ENCODE data around the gene WDR6.
"Not testable (repeated sequence)": the region's sequence is repeated elsewhere in the genome, so short reads cannot be mapped to it uniquely, and the experiment has no call there.

WDR6 gene

GRCh38 chr3:49004352-49005302 lies 2.6 kb upstream of the WDR6 start:
- Histone ChIP-seq H3K36me3 (ENCODE audit: insufficient read depth, low read length) (no peaks in the 10 kb centered on the region), H3K9me3 (ENCODE audit: control insufficient read depth, insufficient read depth, low read length) (no peaks in the 10 kb centered on the region), H3K9ac (ENCODE audit: low read depth, low read length) (no peak overlapping the region), H3K4me1 (ENCODE audit: insufficient read depth, low read length) (0 out of 2 replicates have a peak, but pooled peaks cover 2% of the 10 kb centered on the region)

GRCh38 chr3:49005303-49005680 lies 1.9 kb upstream of the WDR6 start:
- no peaks in the 10 kb centered on the region for H3K36me3 ChIP-seq (ENCODE audit: insufficient read depth, low read length)
- 0 out of 2 replicates have a peak, but pooled peaks cover 2% of the 10 kb centered on the region for H3K4me1 ChIP-seq (ENCODE audit: insufficient read depth, low read length)
- no peaks in the 10 kb centered on the region for H3K9me3 ChIP-seq (ENCODE audit: control insufficient read depth, insufficient read depth, low read length)
- no peak overlapping the region for H3K9ac ChIP-seq (ENCODE audit: low read depth, low read length)

- H3K9ac ChIP-seq (ENCODE audit: low read depth, low read length) = peak overlapping the region; percentile 84
- no peaks in the 10 kb centered on the region for H3K9me3 ChIP-seq (ENCODE audit: control insufficient read depth, insufficient read depth, low read length)
- no peaks in the 10 kb centered on the region for H3K36me3 ChIP-seq (ENCODE audit: insufficient read depth, low read length)
- H3K4me1 ChIP-seq (ENCODE audit: insufficient read depth, low read length) = 0 out of 2 replicates have a peak, but pooled peaks cover 2% of the 10 kb centered on the region
Measured at GRCh38 chr3:49005998-49006397, 1.2 kb upstream of the WDR6 start.

- Histone ChIP-seq H3K9me3 (ENCODE audit: control insufficient read depth, insufficient read depth, low read length) (no peaks in the 10 kb centered on the region), H3K36me3 (ENCODE audit: insufficient read depth, low read length) (peaks cover 2% of the 10 kb centered on the region; the same call in 1 of the 2 replicates), H3K4me1 (ENCODE audit: insufficient read depth, low read length) (0 out of 2 replicates have a peak, but pooled peaks cover 2% of the 10 kb centered on the region), H3K9ac (ENCODE audit: low read depth, low read length) (peak overlapping the region; percentile 84)
Measured at GRCh38 chr3:49006408-49007067, 653 bp upstream of the WDR6 start.

GRCh38 chr3:49007771-49008528 lies 759 bp downstream of the WDR6 start:
- no peaks in the 10 kb centered on the region for H3K9me3 ChIP-seq (ENCODE audit: control insufficient read depth, insufficient read depth, low read length)
- H3K4me1 ChIP-seq (ENCODE audit: insufficient read depth, low read length) = 0 out of 2 replicates have a peak, but pooled peaks cover 2% of the 10 kb centered on the region
- H3K36me3 ChIP-seq (ENCODE audit: insufficient read depth, low read length) = peaks cover 3% of the 10 kb centered on the region; the same call in 1 of the 2 replicates
- H3K9ac ChIP-seq (ENCODE audit: low read depth, low read length) = peak overlapping the region; percentile 84

GRCh38 chr3:49008627-49009026 lies 1.4 kb downstream of the WDR6 start:
- not testable (repeated sequence) for H3K9me3 ChIP-seq (ENCODE audit: control insufficient read depth, insufficient read depth, low read length); H3K36me3 ChIP-seq (ENCODE audit: insufficient read depth, low read length); H3K4me1 ChIP-seq (ENCODE audit: insufficient read depth, low read length)
- H3K9ac ChIP-seq (ENCODE audit: low read depth, low read length) = peak overlapping the region; percentile 84; the same call in 1 of the 2 replicates

GRCh38 chr3:49009396-49009795 lies 2.2 kb downstream of the WDR6 start:
- H3K9ac ChIP-seq (ENCODE audit: low read depth, low read length) = no peak overlapping the region
- H3K36me3 ChIP-seq (ENCODE audit: insufficient read depth, low read length) = peaks cover 3% of the 10 kb centered on the region; the same call in 1 of the 2 replicates
- H3K9me3 ChIP-seq (ENCODE audit: control insufficient read depth, insufficient read depth, low read length) = no peaks in the 10 kb centered on the region
- 0 out of 2 replicates have a peak, but pooled peaks cover 2% of the 10 kb centered on the region for H3K4me1 ChIP-seq (ENCODE audit: insufficient read depth, low read length)

GRCh38 chr3:49012441-49013017 lies 5.3 kb downstream of the WDR6 start:
- Histone ChIP-seq H3K36me3 (ENCODE audit: insufficient read depth, low read length) (peaks cover 3% of the 10 kb centered on the region; the same call in 1 of the 2 replicates), H3K9ac (ENCODE audit: low read depth, low read length) (no peak overlapping the region), H3K9me3 (ENCODE audit: control insufficient read depth, insufficient read depth, low read length) (no peaks in the 10 kb centered on the region), H3K4me1 (ENCODE audit: insufficient read depth, low read length) (no peaks in the 10 kb centered on the region)

- Histone ChIP-seq H3K4me1 (ENCODE audit: insufficient read depth, low read length) (no peaks in the 10 kb centered on the region), H3K36me3 (ENCODE audit: insufficient read depth, low read length) (peaks cover 3% of the 10 kb centered on the region; the same call in 1 of the 2 replicates), H3K9ac (ENCODE audit: low read depth, low read length) (no peak overlapping the region), H3K9me3 (ENCODE audit: control insufficient read depth, insufficient read depth, low read length) (no peaks in the 10 kb centered on the region)
Measured at GRCh38 chr3:49013113-49013737, 6.0 kb downstream of the WDR6 start.

GRCh38 chr3:49013738-49014660 lies 6.8 kb downstream of the WDR6 start:
- H3K9me3 ChIP-seq (ENCODE audit: control insufficient read depth, insufficient read depth, low read length) = no peaks in the 10 kb centered on the region
- H3K9ac ChIP-seq (ENCODE audit: low read depth, low read length) = no peak overlapping the region
- H3K4me1 ChIP-seq (ENCODE audit: insufficient read depth, low read length) = no peaks in the 10 kb centered on the region
- peaks cover 3% of the 10 kb centered on the region; the same call in 1 of the 2 replicates for H3K36me3 ChIP-seq (ENCODE audit: insufficient read depth, low read length)

GRCh38 chr3:49015072-49015471 lies 7.9 kb downstream of the WDR6 start:
- peaks cover 3% of the 10 kb centered on the region; the same call in 1 of the 2 replicates for H3K36me3 ChIP-seq (ENCODE audit: insufficient read depth, low read length)
- H3K9me3 ChIP-seq (ENCODE audit: control insufficient read depth, insufficient read depth, low read length) = no peaks in the 10 kb centered on the region
- H3K9ac ChIP-seq (ENCODE audit: low read depth, low read length) = no peak overlapping the region
- H3K4me1 ChIP-seq (ENCODE audit: insufficient read depth, low read length) = 0 out of 2 replicates have a peak, but pooled peaks cover 5% of the 10 kb centered on the region

- Histone ChIP-seq H3K9me3 (ENCODE audit: control insufficient read depth, insufficient read depth, low read length) (no peaks in the 10 kb centered on the region), H3K9ac (ENCODE audit: low read depth, low read length) (no peak overlapping the region), H3K36me3 (ENCODE audit: insufficient read depth, low read length) (peaks cover 3% of the 10 kb centered on the region; the same call in 1 of the 2 replicates), H3K4me1 (ENCODE audit: insufficient read depth, low read length) (0 out of 2 replicates have a peak, but pooled peaks cover 5% of the 10 kb centered on the region)
Measured at GRCh38 chr3:49015765-49016164, 8.6 kb downstream of the WDR6 start.
